Measurements from ENCODE around the gene MAGI1. TPM values are rescaled to one million over a fixed set of nuclear protein-coding genes. Genes with fewer than 3 reads are reported as not detected.

Gene MAGI1
- polyA plus RNA-seq, 1 of the 3 experiments (the other 2 are of a cell fraction): 10.3 TPM

DNA sequence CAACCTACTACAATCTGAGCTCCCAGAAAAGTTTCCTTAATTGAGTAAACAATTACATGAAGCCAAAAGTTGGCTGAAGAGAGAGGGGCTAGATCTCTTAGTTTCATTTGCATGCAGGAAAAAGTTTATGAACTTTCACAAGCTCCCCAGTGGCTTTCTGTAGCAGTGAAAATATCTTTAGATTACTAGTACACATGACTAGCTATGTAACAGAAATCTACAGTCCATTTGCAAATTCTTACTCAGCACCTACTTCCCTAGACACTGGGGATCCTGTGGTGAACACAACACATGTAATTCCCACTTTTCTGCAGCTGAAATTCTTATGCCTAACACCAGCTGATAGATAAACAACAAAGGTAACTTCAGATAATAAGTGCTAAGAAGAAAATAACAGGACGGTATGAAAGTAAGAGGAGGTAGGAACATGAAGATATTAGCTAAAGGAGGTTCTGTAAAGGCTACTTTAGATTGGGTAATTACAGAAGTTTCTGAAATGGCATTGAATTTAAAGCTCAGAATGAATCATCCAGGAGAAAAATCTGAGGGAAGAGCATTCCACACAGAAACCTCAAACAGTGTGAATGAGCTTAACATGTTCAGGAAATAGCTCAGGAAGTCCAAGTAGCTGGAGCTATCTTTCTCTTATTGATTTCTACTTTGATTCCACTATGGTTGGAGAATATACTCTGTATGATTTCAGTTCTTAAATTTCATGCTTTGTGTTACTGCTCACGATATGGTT, 204.8 kb downstream of the MAGI1 start:
- H3K9ac ChIP-seq: no peak overlapping the region

DNA sequence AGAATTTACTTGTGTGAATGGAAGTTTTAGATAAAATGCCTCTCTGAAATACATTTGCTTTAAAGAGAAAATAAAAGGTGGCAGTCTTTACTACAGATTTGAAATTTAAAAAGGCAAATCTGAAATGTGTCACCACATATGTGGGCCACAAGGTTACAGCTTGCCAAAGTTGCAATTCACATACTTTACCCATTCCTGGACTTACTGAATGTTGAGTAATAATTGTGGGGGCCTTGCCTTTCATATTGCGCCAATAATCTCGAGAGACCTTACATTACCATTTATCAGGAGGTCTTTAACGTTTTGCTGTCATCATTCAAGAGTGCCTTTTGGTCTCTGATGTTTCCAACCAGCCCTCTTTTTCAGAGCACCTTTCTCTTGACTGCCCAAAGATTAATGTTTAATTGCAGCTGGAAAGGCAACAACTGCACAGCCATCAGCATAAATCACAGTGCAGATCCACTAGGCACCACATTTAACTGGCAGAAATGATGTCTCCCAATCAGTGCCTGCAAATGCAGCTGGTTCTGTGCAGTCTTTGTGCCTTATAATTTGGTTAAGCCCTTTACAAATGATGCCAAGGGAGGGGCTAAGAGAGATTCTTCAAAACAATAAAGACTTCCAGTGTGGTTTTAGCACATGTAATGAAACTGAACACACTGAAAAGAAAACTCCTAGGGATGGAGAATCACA, 206.8 kb downstream of the MAGI1 start:
- peak overlapping the region; percentile 48; the same call in 1 of the 2 replicates for H3K4me2 ChIP-seq
- ChIA-PET POLR2A (no interaction called here), CTCF (interaction anchor here (0.9 to 1.5 kb wide), 3 partner anchors 15 to 307 kb away, joined by 3 read pairs; no protein-coding TSS in a partner anchor)
- H3K9me3 ChIP-seq: no peaks in the 10 kb centered on the region
- WGBS (ENCODE audit: low lambda C conversion rate): 33% methylated on average over 3 of the region's 3 CpGs
- peaks cover 33% of the 10 kb centered on the region for H3F3A ChIP-seq (replicated peaks; ENCODE audit: insufficient read depth)
- H3K79me2 ChIP-seq (ENCODE audit: insufficient read depth): peaks cover 57% of the 10 kb centered on the region
- no peaks in the 10 kb centered on the region for H3K27me3 ChIP-seq (ENCODE audit: insufficient read depth)
- H3K27ac ChIP-seq (ENCODE audit: low read depth in 2 of 2, low read length in 1 of 2): peak overlapping the region; percentile 52 to 53; a peak in 3 of 4 replicates
- peaks cover 4 to 54% of the 10 kb centered on the region in 2 experiments; a peak in 3 of 4 replicates for H3K4me1 ChIP-seq (ENCODE audit: control insufficient read depth in 1 of 2, insufficient read depth in 2 of 2, low read depth in 1 of 2, low read length in 1 of 2)
- H3K4me3 ChIP-seq (ENCODE audit: low read depth in 2 of 2, low read length in 1 of 2): peak overlapping the region in 1 of 2 experiments; percentile 6; a peak in 1 of 4 replicates
- no peak overlapping the region for H2AFZ ChIP-seq (ENCODE audit: low read depth)
- H3K36me3 ChIP-seq (replicated peaks in 1 of 2; ENCODE audit: control insufficient read depth in 1 of 2, insufficient read depth in 2 of 2, low read length in 1 of 2): no peaks in the 10 kb centered on the region
- no peaks in the 10 kb centered on the region; the same call in 1 of the 2 replicates for H4K20me1 ChIP-seq (ENCODE audit: insufficient read depth)
- peak; percentile 17 for DNase-seq
- no peak overlapping the region for H3K9ac ChIP-seq
- no peaks in the 10 kb centered on the region for H3K9me2 ChIP-seq
- TF ChIP-seq RFX5 (IDR thresholded peaks at IDR 0.05; ENCODE audit: low read length): no peak
- TF ChIP-seq JUND (IDR thresholded peaks at IDR 0.05): peak; percentile 69
- TF ChIP-seq CHD2 (IDR thresholded peaks at IDR 0.05; ENCODE audit: low read length, partially characterized antibody): no peak
- TF ChIP-seq MXI1 (IDR thresholded peaks at IDR 0.05; ENCODE audit: low read depth, low read length): no peak
- no peak for TF ChIP-seq YY1 (IDR thresholded peaks at IDR 0.05; ENCODE audit: low read depth)
- TF ChIP-seq, protein P1, sequence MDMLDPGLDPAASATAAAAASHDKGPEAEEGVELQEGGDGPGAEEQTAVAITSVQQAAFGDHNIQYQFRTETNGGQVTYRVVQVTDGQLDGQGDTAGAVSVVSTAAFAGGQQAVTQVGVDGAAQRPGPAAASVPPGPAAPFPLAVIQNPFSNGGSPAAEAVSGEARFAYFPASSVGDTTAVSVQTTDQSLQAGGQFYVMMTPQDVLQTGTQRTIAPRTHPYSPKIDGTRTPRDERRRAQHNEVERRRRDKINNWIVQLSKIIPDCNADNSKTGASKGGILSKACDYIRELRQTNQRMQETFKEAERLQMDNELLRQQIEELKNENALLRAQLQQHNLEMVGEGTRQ (IDR thresholded peaks at IDR 0.05; ENCODE audit: borderline replicate concordance, low read depth, low read length): no peak
- peak; percentile 76 for TF ChIP-seq FOSL2 (IDR thresholded peaks at IDR 0.05; ENCODE audit: borderline replicate concordance, low read depth)
- TF ChIP-seq, protein P2, sequence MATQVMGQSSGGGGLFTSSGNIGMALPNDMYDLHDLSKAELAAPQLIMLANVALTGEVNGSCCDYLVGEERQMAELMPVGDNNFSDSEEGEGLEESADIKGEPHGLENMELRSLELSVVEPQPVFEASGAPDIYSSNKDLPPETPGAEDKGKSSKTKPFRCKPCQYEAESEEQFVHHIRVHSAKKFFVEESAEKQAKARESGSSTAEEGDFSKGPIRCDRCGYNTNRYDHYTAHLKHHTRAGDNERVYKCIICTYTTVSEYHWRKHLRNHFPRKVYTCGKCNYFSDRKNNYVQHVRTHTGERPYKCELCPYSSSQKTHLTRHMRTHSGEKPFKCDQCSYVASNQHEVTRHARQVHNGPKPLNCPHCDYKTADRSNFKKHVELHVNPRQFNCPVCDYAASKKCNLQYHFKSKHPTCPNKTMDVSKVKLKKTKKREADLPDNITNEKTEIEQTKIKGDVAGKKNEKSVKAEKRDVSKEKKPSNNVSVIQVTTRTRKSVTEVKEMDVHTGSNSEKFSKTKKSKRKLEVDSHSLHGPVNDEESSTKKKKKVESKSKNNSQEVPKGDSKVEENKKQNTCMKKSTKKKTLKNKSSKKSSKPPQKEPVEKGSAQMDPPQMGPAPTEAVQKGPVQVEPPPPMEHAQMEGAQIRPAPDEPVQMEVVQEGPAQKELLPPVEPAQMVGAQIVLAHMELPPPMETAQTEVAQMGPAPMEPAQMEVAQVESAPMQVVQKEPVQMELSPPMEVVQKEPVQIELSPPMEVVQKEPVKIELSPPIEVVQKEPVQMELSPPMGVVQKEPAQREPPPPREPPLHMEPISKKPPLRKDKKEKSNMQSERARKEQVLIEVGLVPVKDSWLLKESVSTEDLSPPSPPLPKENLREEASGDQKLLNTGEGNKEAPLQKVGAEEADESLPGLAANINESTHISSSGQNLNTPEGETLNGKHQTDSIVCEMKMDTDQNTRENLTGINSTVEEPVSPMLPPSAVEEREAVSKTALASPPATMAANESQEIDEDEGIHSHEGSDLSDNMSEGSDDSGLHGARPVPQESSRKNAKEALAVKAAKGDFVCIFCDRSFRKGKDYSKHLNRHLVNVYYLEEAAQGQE (IDR thresholded peaks at IDR 0.05; ENCODE audit: low read depth, low read length): no peak
- TF ChIP-seq ELF1 (IDR thresholded peaks at IDR 0.05): no peak
- peak; percentile 36 to 42; a peak in 1 of 4 replicates for TF ChIP-seq EP300 (IDR thresholded peaks at IDR 0.05; ENCODE audit: borderline replicate concordance in 1 of 2, low read depth in 1 of 2, low read length in 1 of 2)
- TF ChIP-seq, protein P3, sequence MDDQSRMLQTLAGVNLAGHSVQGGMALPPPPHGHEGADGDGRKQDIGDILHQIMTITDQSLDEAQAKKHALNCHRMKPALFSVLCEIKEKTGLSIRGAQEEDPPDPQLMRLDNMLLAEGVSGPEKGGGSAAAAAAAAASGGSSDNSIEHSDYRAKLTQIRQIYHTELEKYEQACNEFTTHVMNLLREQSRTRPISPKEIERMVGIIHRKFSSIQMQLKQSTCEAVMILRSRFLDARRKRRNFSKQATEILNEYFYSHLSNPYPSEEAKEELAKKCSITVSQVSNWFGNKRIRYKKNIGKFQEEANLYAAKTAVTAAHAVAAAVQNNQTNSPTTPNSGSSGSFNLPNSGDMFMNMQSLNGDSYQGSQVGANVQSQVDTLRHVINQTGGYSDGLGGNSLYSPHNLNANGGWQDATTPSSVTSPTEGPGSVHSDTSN (IDR thresholded peaks at IDR 0.05): peak; percentile 36
- TF ChIP-seq TCF12 (IDR thresholded peaks at IDR 0.05): peak; percentile 73

More for the DNA sequence above, 204.8 kb downstream of the MAGI1 start:
- Histone ChIP-seq H3K9me2 (no peaks in the 10 kb centered on the region), H3K79me2 (ENCODE audit: insufficient read depth) (peaks cover 57% of the 10 kb centered on the region), H3K4me3 (ENCODE audit: low read depth in 2 of 2, low read length in 1 of 2) (no peak overlapping the region), H3K27me3 (ENCODE audit: insufficient read depth) (no peaks in the 10 kb centered on the region), H3K9me3 (no peaks in the 10 kb centered on the region), H2AFZ (ENCODE audit: low read depth) (no peak overlapping the region), H3F3A (replicated peaks; ENCODE audit: insufficient read depth) (peaks cover 33% of the 10 kb centered on the region), H3K4me2 (peak overlapping the region; percentile 48), H3K36me3 (replicated peaks in 1 of 2; ENCODE audit: control insufficient read depth in 1 of 2, insufficient read depth in 2 of 2, low read length in 1 of 2) (no peaks in the 10 kb centered on the region), H3K4me1 (ENCODE audit: control insufficient read depth in 1 of 2, insufficient read depth in 2 of 2, low read depth in 1 of 2, low read length in 1 of 2) (peaks cover 7 to 52% of the 10 kb centered on the region in 2 experiments; a peak in 3 of 4 replicates), H4K20me1 (ENCODE audit: insufficient read depth) (no peaks in the 10 kb centered on the region; the same call in 1 of the 2 replicates), H3K27ac (ENCODE audit: low read depth in 2 of 2, low read length in 1 of 2) (peak overlapping the region; percentile 39 to 41; a peak in 3 of 4 replicates)
- CTCF ChIA-PET: interaction anchor here (1.1 kb wide), 2 partner anchors 24 to 305 kb away, joined by 3 to 4 read pairs; no protein-coding TSS in a partner anchor
- TF ChIP-seq TEAD4 (IDR thresholded peaks at IDR 0.05; ENCODE audit: borderline replicate concordance, insufficient read depth) (no peak), NFIC (IDR thresholded peaks at IDR 0.05; ENCODE audit: borderline replicate concordance) (no peak), TCF12 (IDR thresholded peaks at IDR 0.05) (no peak), FOSL2 (IDR thresholded peaks at IDR 0.05; ENCODE audit: borderline replicate concordance, low read depth) (peak; percentile 61), JUND (IDR thresholded peaks at IDR 0.05) (peak; percentile 49), EZH2phosphoT487 (IDR thresholded peaks at IDR 0.05; ENCODE audit: borderline replicate concordance, low read depth) (no peak)
- TF ChIP-seq, protein P4, sequence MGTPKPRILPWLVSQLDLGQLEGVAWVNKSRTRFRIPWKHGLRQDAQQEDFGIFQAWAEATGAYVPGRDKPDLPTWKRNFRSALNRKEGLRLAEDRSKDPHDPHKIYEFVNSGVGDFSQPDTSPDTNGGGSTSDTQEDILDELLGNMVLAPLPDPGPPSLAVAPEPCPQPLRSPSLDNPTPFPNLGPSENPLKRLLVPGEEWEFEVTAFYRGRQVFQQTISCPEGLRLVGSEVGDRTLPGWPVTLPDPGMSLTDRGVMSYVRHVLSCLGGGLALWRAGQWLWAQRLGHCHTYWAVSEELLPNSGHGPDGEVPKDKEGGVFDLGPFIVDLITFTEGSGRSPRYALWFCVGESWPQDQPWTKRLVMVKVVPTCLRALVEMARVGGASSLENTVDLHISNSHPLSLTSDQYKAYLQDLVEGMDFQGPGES (IDR thresholded peaks at IDR 0.05; ENCODE audit: low read depth, low read length): no peak
- WGBS (ENCODE audit: low lambda C conversion rate): 67% methylated on average over 2 of the region's 2 CpGs
- POLR2A ChIA-PET: no interaction called here
- DNase-seq: no peak

Data from SK-N-SH (cell line).